Stimulated activated CD4-positive, alpha-beta T cell treated with anti-CD3 and anti-CD28 coated beads, Interleukin-12 subunit alpha, Interleukin-12 subunit beta, amount 100 ng/mL, for 24 hours (primary cell): ENCODE measurements around the gene CD276.

Experiments
- DNase-seq, 2 experiments: peaks; one replicate each; pipeline ENCODE4 v3.0.0-alpha.2; 2020; ENCODE audit warnings: low read depth in 2 of 2

Gene CD276

DNA sequence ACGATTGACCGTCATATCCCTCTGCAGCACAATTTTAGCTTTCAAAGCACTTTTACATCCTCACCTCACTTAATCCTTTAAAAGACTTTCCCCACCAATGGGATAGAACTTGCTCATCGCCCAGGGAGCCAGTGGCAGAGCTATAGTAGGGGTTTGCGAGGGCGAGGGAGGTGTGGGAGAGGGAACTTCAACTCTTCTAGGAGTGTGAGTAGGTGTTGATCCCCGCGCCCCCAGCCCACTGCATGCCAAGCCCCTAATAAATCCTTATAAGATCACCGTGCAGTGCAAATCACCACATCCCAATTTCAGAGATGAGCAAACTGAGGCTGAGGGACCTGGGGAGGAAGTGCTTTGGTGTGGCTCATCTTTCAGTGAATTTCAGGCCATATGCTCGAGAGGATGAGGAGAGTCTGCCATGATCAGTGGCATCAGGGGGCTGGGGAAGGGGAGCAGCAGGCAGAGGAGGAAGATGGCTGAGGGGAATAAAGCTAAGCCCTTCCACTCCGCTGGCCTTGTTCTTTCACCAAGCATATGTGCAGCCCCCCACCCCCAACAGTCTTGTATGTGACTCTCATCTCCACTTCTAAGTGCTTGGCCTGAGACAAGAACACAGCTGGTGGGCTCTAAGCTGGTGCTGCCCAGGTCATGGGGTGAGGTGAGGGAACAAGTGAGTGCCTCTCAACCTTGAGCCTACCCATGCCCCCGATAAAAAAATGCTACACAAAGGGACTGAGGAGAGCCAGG, 63.8 kb downstream of the CD276 start:
- DNase-seq, result no peak

- DNase-seq, result no peak
Measured at GRCh38 chr15:73748730-73749129, 64.5 kb downstream of the CD276 start.

DNA sequence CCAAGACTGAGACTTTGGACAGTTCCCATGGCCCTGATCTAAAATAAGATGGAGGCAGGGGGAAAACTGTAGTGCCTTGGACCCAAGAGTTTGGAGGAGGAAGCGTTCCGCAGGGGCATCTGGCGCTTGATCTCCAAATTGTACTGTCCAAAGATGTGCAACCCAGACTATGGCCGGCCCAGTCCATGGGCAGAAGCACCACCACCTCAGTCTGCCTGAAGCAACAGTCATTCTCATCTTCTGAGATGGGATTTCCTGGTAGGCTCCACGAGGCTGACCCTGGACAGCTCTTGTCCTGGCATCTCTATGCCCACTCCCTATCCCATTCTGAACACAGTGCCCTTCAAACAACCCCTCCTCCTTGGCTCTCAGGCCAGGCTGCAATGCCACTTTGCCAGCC, 65.3 kb downstream of the CD276 start:
- DNase-seq, result no peak

- no peak for DNase-seq
Measured at GRCh38 chr15:73749971-73750370, 65.8 kb downstream of the CD276 start.

- no peak for DNase-seq
Measured at GRCh38 chr15:73750438-73750837, 66.3 kb downstream of the CD276 start.

- DNase-seq, result no peak
Measured at GRCh38 chr15:73750951-73751350, 66.8 kb downstream of the CD276 start.

- DNase-seq, result no peak
Measured at GRCh38 chr15:73751511-73751898, 67.3 kb downstream of the CD276 start.

GRCh38 chr15:73751899-73752805, 68.0 kb downstream of the CD276 start:
- DNase-seq, result no peak

DNA sequence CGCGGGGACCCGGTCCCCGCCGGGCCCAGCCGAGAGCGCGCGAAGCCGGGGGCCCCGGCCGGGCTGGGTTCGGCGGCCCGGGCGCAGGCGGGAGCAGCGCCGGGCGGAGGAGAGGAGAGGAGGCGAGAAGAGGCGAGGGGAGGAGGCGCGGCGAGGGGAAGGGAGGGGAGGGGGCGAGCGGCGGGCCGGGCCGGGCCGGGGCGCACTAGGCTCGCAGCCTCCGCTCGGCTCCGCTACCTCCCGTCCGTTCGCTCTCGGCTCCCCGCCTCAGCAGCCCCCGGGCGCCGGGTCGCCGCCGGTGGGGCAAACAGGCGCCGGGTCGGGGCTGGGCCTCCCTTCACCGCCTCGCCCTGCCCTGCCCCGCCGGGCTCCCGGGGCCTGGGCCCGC, 68.6 kb downstream of the CD276 start:
- DNase-seq, result no peak

DNA sequence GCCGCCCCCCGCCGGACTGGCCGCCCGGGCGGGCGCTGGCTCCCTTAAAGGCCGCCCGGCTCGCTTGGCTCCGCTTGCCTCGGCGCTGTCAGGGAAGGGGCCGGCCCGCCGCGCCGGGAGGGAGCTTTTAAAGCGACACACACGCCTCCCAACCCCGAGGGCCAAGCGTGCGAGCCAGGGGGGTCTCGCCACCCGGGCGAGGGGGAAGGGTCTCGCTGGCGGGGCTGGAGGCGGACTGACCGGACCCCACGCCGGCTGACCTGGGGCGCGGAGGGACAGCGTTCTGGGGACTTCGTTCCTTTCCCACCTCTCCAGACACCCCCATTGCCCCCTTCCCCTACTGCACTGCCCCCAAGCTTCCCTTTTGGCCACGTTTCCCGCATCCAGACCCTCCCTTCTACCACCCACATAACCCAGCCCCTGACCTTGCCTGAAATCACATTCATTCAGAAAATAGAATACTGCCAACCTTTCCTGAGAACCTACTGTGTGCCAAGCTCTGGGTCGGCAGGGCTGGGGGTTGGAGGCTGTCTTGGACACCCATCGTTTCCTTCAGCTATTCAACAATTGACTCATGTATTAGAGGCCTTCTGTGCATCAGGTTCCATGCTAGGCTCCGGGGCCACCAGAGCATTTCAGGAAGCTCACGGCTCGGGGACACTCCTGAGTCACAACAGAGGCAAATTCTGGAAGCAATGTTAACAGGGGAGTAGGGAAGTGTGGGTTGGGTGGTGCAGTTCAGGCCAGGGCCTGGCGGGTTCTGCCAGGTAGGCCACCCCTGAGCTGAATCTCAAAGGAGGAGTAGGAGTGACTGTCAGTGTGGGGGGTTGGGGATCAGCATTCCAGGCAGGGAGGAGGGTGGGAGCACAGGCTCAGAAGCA, 69.3 kb downstream of the CD276 start, which contains the start of gene INSYN1:
TSS of gene INSYN1 (minus strand) at position 102 of the 881 bp plus-strand sequence. CDS start 2,221 bp downstream, outside the sequence.
- no peak for DNase-seq

DNA sequence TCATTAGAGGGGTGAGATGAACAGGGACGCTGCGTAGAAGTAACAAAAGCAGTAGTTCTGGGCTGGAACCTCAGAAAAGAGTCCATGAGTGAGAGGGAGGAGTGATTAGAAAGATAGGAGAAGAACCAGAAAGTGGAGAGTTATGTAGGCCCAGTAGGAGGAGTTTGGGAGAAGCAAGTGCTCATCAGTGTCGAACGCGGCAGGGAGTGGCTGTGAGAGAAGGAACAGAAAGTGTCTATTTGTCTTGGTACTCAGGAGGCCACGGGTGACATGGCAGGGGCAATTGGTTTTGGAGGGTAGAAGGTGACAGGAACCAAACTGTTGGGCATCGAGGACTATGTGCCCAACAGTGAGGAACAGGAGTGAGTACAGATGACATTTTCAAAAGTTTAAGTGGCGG, 70.3 kb downstream of the CD276 start:
- no peak for DNase-seq

DNA sequence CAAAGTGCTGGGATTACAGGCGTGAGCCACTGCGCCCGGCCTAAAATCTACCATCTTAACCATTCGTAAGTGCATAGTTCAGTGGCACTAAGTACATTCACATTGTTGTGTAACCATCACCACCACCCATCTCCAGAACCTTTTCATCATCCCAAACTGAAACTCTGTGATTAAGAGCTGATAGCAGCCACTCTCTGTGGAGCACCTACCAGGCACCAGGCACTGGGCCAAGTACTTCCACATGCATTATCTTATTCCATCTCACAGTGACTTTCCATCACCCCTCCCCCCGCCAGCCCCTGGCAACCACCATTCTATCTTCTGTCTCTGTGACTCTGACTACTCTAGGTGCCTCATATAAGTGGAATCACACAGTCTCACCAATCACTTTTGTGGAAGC, 71.3 kb downstream of the CD276 start:
- DNase-seq, result no peak

GRCh38 chr15:73755946-73756345, 71.8 kb downstream of the CD276 start:
- no peak for DNase-seq

GRCh38 chr15:73756390-73756789, 72.2 kb downstream of the CD276 start:
- no peak for DNase-seq

- DNase-seq, result no peak
Measured at GRCh38 chr15:73756947-73757513, 72.8 kb downstream of the CD276 start.

GRCh38 chr15:73757571-73757970, 73.4 kb downstream of the CD276 start:
- DNase-seq, result no peak

DNA sequence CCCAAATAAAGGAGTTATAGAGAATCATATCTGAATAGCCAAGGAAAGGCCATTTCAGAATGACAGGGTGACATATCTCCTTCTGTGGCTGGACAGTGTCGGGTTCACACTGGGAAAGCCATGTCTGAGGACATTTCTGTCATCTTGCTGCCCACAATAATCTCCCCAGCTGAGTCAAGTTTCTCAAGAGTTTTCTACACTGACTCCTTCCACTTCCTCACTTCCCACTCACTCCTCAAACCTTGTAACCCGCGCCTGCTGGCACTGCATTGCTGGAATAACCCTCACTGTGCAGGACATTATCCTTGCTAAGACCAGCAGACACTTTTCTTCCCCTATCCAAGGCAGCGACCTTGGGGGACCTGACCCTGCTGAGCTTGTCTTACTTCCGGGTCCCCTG, 74.3 kb downstream of the CD276 start:
- no peak for DNase-seq

DNA sequence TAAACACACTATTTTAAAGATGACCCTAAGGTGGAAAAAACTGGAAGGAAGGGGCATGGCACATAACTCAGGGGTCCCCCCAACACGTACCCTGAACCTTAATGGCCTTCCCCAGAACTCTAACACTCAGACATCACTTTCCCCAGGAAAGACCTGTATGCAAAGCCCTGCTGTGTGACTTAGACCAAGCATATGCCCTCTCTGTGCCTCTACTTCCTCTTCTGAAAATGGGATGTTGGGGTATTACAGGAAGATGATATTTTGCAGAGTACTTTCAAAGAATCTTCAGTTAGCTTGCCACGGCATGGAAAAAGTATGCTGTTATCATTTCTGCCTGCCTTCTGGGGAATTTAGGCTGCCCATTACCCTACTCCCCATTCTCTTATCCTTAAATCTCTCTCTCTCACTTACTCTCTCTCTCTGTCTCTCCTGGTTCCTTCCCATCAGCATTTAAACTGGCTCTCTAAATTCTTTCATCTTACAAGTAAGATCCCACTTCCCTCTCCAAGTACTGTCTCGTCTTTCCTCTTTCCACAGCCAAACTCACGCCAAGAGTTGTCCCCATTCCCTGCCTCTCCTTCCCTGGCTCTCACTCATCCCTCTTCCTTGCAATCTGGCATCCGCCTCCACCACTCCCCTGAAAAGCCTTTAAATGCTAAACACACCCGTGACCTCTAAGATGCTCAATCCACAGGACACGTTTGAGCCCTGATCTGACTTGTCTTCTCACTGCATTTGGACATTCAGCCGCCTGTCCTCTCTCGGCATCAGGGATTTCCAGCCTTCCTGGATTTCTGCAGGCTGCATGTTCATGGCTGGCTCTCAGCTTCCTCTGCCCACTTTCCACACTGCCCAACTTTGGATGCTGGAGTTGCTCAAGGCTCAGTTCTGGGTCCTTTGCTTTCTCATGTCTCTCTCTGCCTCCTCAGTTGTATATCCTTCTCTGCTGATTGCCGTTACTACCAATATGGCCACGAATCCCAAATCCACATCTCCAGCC, 76.4 kb downstream of the CD276 start:
- DNase-seq, result no peak

DNA sequence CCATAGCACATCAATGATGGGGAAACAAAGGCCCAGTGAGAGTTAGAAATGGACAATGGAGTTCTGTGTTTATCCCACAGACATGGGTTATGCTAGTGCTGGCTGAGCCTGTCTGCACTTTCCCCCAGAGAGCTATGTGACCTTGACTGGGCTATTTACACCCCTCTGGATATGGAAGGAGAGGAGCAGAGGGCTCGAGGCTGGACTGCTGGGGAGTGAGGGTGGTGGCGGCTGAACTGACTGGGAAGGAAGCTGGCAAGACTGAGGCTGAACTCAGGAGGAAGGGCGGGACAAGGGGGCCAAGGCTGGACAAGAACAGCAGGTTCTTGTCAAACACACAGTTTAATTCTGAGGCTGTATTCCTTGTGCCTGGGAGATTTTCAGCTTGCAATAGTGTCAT, 79.7 kb downstream of the CD276 start:
- DNase-seq, result no peak
